HG02610 (cell line): Measurements from ENCODE around the gene MAPK4.
"Not testable (repeated sequence)": the region's sequence is repeated elsewhere in the genome, so short reads cannot be mapped to it uniquely, and the experiment has no call there.

Source experiments
- ATAC-seq: cut with Tn5 transposase; IDR thresholded peaks from one replicate; pipeline ENCODE4 v1.9.1; 2021; ENCODE audit warnings: mild to moderate bottlenecking, moderate library complexity; ENCODE audit not compliant: unreplicated experiment

MAPK4 gene

DNA sequence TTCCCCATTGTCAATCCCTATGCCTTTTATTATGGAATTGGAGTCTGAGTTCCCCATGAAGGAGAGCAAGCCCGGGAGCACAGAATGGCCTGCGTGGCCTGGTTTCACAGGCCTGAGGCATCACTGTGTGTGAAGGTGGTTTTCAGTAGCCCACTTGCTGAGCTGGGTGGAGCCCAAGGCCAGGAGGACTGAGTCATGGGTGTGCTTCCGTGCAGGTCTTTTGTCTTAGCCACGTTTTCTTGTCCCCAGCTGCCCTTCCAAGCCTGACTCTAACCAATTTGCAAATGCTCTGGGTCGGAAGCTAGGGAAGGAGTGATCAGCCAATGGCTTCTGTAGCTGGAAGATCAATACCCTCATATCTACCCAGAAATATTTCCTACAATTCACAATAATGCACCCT is 119.2 kb downstream of the MAPK4 start:
- ATAC-seq, result no peak

DNA sequence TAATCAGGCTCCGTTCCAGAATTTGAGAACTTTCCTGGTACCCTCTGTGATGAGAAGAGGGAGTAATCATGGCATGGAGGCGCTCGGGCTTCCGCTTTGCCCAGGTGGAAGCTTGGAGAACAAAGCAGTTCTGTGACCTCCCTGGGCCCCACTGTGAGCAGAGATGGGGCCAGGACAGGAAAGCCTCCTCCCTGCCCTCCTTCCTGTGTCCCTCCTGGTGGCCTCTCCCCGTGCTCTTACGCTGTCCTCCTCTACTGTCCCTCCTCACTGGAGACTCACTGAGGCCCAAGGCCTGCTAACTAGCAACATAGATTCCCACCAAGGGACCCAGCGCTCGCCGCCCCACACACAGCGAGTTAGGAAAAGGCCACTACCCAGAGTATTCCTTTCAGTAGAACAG is 119.8 kb downstream of the MAPK4 start:
- no peak for ATAC-seq

DNA sequence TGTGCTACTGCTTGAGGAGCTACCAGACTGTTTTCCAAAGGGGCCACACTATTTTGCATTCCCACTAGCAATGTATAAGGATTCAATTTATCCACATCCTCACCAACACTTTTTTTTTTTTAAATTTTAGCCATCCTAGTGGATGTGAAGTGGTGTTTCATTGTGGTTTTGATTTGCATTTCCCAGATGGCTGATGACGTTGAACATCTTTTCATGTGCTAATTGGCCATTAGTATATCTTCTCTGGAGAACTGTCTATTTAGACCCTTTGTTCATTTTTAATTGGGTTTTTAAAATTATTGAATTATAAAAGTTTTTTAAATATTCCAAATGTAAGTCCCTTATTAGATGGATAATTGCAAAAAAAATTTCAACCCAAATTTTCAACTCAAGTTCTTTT is 121.1 kb downstream of the MAPK4 start:
- no peak for ATAC-seq

DNA sequence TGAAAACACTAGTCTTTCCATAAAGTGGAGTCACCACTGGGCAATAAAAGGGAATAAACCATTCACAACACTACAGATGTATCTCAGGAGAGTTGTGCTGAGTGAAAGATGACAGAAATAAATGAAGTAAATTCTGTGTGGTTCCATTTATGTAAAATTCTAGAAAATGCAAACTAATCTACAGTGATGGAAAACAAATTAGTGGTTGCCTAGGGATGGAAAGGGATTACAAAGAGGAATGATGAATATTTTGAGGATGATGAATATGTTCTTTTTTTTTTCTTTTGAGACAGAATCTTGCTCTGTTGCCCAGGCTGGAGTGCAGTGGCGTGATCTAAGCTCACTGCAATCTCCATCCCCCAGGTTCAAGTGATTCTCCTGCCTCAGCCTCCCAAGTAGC is 123.0 kb downstream of the MAPK4 start:
- ATAC-seq, result no peak

DNA sequence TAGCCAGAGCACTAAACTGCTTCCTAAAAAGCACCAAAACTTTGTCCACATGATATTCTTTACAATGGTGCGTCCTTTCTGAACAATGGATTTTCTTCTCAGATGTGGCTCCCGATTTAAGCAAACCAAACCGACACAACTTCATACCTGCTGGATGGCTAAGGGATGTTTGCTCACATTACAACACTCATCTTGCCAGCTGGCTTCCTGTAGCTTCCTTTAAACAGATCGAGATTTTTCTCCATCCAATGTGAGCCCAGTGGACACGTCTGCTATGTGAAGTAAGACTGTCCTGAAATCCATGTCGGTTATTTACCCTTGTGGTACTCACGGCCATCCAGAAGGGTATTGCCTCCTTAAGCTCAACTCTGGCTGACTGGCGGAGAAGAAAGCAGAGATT is 126.5 kb downstream of the MAPK4 start:
- no peak for ATAC-seq

DNA sequence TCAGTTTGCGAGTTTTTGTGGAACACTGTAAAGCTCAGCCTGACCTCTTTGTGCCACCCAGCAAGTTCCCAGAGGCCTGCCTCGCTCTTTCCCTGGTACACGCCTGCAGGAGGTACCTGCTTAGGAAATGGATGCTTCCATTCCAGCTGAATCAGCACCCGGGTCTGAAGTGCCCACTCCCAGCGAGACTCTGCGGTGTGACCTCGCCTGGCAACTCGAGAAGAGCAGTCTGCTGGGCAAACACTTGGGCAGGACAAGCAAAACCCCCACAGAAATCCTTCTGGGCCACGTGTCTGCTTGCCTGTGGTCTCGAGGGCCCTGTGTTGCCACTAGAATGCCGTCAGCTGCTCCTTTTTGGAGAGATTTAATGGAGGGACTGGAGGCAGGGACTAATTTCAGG is 127.6 kb downstream of the MAPK4 start:
- no peak for ATAC-seq

DNA sequence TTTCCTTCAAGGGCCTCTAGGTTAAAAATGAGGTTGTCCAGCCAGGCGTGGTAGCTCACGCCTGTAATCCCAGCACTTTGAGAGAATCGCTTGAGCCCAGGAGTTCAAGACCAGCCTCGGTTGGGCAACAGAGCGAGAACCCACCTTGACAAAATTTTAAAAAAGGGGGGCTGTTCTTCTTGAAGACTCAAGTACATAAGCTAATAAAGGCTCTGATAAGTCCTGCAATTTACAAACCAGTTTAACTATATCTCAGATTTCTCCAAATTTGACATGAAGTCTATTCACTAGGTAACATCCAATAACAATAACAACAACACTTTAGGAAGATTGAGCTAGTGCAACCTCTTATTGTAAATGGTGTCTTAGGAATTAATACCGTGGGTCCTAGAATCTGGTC is 129.7 kb downstream of the MAPK4 start:
- ATAC-seq, result no peak

DNA sequence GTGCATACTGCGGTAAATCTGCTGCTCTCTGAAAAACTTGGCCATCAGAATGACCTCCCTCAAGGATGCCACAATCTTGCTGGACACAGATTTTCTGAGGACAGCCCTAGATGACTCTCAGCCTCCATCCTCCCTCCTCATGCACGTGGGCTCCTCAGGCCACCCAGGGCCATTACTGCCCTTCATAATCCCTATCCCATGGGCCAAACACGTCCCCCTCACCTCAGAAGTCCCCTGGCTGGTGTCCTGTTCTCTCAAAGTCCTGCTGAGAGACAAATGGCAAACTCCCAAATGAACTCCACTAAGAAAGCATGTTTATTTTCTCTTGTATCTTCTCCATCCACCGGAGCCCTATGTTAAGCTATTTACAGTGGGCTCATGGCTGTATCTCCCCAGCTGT is 134.3 kb downstream of the MAPK4 start:
- ATAC-seq, result no peak

DNA sequence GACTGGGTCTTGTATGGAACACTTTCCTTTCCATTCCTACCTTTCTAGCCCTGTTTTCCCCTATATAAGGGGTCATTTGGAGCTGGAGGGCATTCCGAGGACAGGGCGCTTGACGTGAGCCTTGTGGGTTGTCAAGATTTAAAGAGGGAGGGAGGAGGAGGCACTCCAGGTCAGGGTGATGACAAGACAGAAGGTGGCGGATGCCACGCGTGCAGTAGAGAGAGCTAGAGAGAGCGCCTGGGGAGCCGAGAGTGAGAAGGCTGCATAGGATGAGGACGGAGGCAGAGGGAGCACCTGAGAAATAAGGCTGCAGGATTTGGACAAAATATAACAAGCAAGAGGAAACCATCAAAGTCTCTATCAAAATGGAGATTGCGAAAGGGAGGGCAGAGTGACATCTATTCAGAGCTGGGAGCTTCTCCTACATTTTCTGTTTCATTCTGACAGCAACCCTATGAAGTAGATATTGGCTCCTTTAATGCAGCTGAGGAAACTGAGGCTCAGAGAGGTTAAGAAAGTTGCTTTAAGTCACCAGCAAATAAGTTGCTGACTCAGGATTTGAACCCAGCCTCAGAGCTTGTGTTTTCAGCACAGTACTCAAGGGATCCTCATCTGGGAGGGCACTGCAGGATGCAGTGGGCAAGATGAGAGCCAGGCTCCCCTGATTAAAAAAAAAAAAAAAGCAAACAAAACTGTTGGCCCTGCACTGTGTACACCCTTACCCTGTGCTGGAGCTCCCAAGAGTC is 135.7 kb downstream of the MAPK4 start:
- ATAC-seq, result no peak

DNA sequence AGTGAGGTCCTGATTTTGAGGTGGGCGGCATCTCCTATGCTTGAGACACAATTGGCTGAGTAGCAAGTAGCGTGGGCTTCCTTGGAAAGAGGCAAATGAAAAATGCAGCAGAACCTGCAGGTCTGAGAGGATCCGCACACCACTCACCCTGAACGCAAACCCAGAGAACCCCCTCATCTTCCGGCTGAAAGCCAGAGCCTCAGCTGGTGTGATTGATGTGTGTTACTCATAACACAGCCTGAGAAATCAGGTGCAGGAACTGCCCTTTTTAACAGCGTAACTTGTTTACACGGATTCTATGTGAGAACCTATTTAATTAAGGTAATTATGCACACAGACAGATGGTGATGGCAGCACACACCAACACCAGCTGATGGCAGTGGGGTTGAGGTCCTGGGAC is 136.5 kb downstream of the MAPK4 start:
- ATAC-seq, result no peak

DNA sequence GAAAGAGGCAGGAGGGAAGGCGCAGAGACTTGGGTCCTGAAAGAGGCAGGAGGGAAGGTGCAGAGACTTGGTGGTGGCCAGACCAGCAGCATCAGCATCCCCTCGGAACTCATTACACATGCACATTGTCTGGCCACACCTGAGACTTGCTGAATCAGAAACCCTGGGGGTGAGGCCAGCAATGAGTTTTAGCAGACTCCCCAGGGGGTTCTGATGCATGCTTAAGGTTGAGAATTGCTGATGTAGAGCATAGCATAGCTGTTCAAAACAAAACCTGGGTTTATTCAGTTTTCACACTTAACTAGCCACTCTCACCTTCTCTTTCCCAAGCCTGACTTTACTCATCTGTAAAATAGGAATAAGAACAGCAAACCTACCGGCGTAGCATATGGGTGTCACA is 137.0 kb downstream of the MAPK4 start:
- peak; percentile 73 for ATAC-seq

DNA sequence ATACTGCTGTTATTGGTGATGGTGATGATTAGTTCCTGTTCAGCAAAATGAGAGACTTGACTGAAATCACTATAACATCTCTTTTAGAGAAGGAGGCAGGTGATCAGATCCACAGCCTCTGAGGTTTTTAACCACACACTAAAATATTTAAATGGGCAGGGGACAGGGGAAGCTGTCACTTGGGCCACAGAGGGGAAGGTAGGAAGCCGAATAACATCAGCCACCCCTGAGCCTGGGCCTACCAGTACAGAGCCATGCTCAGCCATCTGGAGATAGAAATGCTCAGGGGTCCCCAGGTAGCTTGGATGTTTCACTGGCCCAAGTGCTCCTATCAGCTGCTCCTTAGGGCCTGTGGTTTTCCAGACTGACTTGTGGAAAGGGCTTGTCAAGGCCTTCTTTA is 137.6 kb downstream of the MAPK4 start:
- ATAC-seq, result peak; percentile 26

DNA sequence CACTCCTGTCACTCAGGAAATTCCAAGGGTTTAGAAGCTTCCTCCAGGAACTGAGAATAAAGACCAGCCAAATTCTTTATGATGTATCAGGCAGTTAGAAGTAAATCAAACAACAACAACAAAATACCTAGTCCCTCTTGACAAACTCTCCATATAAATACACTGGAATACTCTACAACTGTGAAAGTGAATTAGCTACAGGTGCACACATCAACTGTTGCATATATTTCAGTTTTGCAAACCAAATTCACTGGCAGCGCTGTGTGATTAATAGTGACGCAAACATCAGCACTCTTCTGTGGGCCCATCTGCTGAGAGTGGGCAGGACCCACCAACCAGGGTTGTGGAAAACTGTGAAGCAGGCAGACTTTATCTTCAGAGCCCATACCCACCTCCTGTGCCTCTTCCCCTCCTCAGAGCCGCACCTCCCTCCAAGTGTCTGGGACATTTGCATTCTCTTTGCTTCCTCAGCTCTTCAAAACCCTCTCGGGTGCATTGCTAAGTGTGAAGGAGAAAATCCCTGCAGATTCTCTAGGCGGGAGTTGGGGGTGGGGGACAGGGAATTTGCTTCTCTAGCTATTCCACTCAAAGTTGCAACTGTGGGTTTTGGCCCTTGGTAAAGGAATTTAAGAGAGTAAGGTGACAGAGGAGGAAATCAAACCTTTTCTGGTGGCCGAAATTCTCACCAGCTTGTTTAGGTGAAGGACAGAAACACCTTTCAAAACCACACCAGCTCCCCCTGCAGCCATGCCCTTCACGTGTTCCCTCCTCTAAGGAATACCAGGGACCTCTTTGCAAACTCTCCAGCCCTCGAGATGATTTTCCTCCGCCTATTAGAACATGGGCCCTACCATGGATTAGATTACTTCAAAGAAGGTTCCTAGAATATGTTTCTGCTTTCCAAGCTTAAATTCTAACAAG is 140.6 kb downstream of the MAPK4 start:
- ATAC-seq, result no peak

DNA sequence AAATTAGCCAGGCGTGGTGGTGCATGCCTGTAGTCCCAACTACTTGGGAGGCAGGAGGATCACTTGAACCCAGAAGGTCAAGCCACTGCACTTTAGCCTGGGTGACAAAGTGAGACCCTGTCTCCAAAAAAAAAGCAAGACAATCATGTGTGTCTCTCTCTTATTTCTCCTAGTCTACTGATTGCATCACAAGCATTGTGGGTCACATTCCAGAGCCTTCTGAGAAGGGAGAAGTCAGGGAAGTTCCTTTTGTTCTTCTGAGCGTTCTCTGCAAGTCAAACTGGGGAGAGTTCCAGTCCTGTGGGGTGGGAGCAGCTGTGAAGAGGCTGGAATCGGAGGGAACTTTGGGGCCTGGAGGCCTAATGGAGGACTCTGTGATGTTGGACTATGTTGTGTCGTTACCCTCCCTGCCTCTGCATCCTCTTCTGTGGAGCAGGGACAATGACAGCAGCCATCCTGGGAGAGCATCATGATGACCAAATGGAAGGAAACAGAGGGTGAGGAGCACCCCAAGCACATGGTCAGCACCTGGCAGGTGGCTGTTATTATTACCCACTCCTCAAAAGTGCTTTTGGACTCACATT is 144.6 kb downstream of the MAPK4 start:
- ATAC-seq, result no peak

DNA sequence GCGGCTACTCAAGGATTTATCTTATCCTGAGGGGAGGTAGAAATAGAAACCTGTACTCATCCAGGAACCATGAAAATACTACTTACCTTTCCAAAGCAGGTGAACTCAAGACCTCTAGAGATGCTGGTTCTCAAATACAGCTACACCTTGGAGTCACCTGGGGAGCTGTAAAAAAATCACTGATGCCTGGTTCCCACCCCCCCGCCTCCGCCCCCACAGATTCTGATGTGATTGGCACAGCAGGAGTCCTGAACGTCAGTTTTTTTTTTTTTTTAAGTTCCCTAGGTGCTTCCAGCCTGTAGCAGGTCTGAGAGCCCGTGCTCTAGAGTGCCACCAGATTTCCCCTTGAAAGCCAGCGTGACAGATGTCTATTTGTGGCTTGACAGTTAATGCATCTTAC is 146.3 kb downstream of the MAPK4 start:
- no peak for ATAC-seq

DNA sequence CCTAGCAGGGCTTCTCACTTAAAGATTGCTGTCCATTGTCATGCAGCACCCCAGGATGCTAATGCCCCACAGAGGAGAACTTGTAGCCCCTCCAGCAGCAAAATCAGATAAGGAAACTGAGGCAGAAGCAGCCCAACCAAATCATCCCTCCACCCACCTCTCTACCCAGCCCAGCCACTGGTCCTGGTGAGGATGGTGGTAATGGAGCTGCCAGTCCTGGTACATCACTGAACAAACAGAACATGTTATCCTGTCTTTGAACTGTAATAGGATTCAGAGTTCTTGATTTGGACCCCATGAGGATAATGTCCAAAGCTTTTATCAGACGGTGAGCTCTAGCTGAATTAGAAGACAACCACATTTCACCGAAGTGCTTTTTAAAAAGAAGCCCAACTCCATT is 146.8 kb downstream of the MAPK4 start:
- ATAC-seq, result no peak

DNA sequence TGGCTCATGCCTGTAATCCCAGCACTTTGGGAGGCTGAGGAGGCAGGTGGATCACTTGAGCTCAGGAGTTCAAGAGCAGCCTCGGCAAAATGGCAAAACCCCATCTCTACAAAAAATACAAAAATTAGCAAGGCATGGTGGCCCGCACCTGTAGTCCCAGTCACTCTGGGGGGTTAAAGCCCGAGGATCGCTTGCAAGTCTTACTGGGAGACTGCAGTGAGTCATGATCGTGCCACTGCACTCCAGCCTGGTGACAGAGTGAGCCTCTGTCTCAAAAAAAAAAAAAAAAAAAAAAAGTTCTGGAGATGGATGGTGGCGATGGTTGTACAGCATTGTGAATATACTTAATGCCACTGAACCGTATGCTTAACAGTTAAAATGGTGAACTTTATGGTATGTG is 147.4 kb downstream of the MAPK4 start:
- not testable (repeated sequence) for ATAC-seq

DNA sequence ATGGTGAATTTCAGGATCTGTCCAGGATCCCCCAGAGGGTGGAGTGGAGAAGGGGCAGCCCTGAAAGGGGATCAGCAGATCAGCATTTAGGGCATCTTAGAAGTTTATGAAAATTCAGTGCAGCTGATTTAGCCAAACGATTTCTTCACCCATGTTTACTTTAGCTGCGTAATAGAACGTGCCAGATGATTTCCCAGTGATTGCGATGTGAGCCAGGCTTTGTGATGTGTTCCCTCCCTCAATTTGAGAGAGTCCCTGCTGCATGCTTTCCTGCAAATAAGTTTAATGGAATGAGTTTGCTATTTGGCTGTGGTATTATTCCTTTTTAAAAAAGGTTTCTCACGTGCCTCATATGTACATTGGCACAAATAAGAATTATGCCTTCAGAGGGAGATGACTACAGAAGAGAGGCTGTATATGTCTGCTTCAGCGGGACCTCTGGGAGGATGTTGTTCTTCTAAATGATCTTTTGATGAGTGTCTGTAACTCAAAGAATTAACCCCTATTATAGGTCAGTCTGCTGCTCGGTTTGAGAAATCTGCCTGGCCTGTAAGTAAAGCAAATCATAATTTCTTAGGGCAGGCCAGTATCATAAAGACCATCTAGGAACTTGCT is 148.1 kb downstream of the MAPK4 start:
- ATAC-seq, result no peak

DNA sequence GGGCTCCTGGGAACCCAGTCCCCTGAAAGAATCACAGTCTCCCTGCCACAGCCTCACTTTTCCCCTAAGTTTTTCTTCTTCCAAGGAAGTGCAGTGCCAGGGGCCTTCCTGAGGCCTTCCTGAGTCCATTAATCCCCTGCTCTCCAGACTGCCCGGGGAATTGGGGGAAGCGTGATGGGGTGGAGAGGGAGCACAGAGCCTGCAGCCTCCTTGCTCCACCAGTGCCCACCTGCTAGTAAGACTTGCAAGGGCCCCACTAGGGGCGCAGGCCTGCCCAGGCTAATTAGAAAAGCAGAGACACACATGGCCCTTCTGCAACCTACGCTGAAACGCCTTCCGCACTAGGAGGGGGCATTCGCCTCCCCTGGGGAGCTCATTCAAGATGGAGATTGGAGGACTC is 149.3 kb downstream of the MAPK4 start:
- no peak for ATAC-seq

DNA sequence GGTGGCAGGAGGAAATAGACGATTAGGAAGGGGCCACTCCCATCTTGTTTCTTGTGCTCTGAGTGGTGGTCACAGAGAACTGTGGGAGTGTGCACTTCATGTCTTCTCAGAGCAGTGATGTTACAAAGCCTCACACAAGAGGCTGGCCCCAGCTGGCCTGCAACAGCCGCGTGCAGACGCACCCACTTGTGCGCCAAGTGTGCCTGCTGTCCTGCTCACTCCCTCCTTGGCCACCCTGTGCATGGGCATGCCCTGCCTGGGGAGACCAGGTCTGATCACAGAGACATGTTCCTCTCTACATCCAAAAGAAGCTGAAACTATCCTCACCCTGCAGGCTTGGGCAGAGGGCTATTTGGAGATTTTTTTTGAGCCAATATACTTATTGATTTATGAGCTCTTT is 151.5 kb downstream of the MAPK4 start:
- no peak for ATAC-seq

DNA sequence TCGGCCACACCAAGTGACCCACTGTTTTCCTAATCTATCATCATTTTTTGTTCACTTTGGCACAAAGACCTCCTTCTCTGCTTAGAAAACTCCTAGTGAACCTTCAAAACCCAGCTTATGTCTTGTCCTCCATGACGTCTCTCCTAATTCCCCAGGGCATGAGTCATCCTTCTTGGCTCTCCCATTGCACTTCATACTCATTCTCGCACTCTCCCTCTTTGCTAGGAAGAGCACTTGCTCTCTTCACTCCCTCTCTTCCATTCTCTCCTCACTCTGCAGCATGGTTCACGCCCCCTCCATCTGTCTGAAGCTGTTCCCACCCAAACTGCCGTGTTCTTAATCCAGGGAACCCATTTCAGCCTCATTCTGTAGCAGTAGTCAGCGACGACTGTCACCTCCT is 156.0 kb downstream of the MAPK4 start:
- ATAC-seq, result no peak

DNA sequence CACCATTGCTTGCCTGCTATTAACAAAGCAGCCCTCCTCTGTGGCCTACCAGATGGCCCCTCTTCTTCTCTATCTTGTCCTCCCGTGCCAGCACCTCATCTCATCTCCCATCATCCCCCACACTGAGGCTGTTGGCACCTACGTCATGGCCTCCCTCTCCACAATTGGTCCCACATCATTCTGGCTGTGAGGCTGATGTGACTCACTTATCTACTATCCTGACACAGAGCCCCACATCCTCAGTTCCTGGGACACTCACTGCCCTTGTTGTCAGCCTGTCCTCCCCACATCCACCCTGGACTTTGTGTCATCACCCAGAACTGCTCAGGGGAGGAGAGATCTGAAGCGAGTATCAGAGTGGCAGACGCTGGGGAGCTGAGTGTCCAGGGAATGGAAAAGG is 157.0 kb downstream of the MAPK4 start:
- no peak for ATAC-seq
